Left colon (tissue), 2 donors: ENCODE measurements around the gene COG6. TPM values are rescaled to one million over a fixed set of nuclear protein-coding genes. Genes with fewer than 3 reads are reported as not detected.

Experiments used
- ATAC-seq: fragments of 200-7000 bp; cut with Tn5 transposase; one replicate; pipeline ENCODE4 v1.9.1; 2020; ENCODE audit warnings: mild to moderate bottlenecking, moderate library complexity
- DNase-seq, 2 donors: peaks; one replicate each; pipeline ENCODE4 v3.0.0-alpha.2; 2020
- intact Hi-C, 2 donors: fragments of 100-400 bp; cut with DNase I in 1 of 2; cut with micrococcal nuclease in 1 of 2; formaldehyde crosslinking; loops; one replicate each; pipeline versions ENCODE4 v1.11.2 to v1.14.0; 2022; cut with DNase I, micrococcal nuclease
- total RNA-seq, 2 donors: library from RNA; stranded (reverse); fragmentation: NEBNext Ultra II Directional; extraction: Animal tissue kit (Norgen Biotek cat#: 25700); gene quantifications; one replicate each; pipeline ENCODE4 v1.2.1, GENCODE V29; 2021
- donor health status: DM: no; HTN: no; CAD: no.
- donor health status: DM: yes; HTN: yes; CAD: no.

COG6 gene
- total RNA-seq, 2 donors from 2014 or later: 36.3 to 37.6 TPM

GRCh38 chr13:39760521-39760920 is 105.1 kb downstream of the COG6 start:
- ATAC-seq (no peak), DNase-seq (no peak)
- intact Hi-C loops: no loop called here

DNA sequence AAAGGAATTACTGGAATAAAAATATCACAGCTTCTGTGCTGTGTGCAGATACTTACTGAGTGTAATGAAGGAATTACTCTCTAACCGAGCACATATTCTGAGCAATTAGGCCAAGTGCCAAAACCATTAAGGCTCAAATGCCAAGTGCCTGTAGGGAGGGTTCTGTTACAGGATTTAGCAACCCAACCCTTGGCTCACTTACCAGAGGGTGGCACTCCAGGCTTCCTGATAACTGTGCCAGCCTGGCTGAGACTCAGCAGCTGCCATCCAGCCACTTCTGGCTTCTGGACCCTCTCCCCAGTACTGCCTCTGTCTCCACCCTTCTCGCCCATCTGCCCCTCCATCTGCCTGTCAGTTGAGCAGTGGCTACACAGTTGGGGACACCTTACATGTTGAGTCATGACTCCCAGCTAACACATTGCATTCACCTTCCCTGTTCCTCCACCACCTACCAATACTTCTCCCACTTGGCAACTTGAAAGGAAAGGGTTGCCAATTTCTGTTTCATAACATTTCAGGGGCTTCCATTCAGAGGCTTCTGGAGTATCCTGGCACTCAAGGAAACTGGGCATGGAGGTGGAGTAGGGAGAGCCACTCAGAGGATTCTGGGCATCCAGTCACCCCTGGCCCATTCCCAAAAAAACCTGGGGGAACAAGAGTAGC is 110.5 kb downstream of the COG6 start:
- intact Hi-C loops: no loop called here
- peak; percentile 66 for DNase-seq
- peak; percentile 92 for ATAC-seq

- intact Hi-C loops: no loop called here
- DNase-seq (no peak), ATAC-seq (no peak)
Observed at GRCh38 chr13:39766464-39767158, 111.1 kb downstream of the COG6 start.

- DNase-seq (peak; percentile 43), ATAC-seq (peak; percentile 84)
- intact Hi-C loops: no loop called here
Observed at GRCh38 chr13:39767791-39768517, 112.5 kb downstream of the COG6 start.

DNA sequence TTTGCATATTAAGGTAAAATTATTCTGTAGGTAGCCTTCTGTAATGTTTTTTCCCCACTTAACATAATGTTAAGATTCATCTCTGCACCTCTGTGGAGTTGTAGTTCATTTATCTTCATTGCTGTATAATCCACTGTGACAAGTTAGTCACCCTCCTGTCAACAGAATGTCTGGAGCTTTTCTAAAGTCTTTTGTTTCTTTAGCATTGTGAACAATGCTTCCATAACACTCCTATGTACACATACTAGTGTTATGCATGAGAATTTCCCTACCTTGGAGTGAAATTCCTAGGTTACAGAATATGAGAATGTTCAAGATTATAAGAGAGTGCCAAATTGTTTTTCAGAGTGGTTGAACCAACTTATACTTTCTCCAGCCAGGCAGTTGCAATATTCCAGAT is 113.5 kb downstream of the COG6 start:
- intact Hi-C loops: no loop called here
- no peak for DNase-seq
- no peak for ATAC-seq

- ATAC-seq (no peak), DNase-seq (no peak)
- intact Hi-C loops: no loop called here
Observed at GRCh38 chr13:39770221-39771090, 115.0 kb downstream of the COG6 start.

- DNase-seq (no peak), ATAC-seq (no peak)
- intact Hi-C loops: no loop called here
Observed at GRCh38 chr13:39773833-39774232, 118.4 kb downstream of the COG6 start.

DNA sequence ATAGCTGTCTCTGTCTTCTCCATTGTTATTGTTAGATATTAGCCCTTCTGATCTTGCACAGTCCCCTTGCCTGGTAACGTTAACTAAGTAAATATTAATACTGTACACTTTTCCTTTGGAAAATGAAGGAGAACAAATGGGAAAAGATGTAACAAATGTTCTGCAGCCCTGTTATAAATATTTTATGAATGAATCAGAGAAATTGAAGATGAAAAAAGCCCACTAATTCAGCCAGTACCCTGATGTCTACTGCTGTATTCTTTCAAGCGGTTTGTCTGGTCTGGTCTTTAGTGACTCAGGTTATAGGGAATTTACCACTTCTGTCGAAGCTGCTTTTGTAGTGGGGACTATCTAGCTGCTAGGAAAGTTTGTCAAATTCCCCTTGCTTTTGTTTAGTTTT is 121.0 kb downstream of the COG6 start:
- ATAC-seq (no peak), DNase-seq (no peak)
- intact Hi-C loops: no loop called here

GRCh38 chr13:39777021-39777420 is 121.6 kb downstream of the COG6 start:
- DNase-seq (no peak), ATAC-seq (no peak)
- intact Hi-C loops: no loop called here

GRCh38 chr13:39777527-39778061 is 122.1 kb downstream of the COG6 start:
- peak; percentile 49 for ATAC-seq
- intact Hi-C loops: no loop called here
- no peak for DNase-seq

GRCh38 chr13:39779337-39780265 is 124.1 kb downstream of the COG6 start:
- intact Hi-C loops: no loop called here
- ATAC-seq: no peak
- peak in 1 of 2 donors; percentile 15 for DNase-seq

DNA sequence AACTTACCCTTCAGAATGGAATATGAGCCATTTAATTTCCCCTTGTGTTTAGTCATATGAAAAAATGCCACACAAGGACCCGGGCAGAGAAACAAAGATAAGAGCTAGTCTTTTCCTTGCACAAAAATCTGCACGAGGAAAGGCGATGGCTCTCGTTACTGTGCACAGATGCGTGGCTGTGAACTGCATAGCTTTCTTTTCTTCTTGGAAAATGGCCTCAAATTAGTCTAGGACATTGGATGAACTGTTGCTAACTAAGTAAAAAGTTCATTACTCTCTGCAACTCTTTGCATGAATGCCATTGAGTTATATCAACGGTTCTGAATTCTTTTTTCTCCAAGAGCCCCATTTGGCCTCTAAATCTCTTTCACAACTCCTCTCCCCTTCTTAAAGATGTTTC is 125.2 kb downstream of the COG6 start:
- intact Hi-C loops: no loop called here
- no peak for ATAC-seq
- DNase-seq: no peak

DNA sequence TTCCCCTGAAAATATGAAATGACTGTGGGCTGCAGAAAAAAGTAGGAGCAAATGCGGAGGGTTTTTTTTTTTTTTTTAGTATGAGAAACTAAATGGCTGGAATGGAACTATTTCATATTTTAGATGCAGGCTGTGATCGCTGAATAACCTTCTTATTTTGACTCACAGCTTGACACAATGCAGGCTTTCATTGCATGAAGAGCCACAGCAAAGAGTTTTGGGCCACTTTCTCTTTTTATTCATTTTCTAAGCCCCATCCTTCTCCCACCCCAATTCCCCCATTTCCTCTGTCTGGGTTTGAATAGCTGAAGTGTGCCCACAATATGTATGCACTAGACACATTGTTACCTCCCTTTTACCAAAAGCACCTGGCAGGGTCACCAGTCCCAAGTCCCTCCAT is 125.9 kb downstream of the COG6 start:
- intact Hi-C loops: no loop called here

GRCh38 chr13:39783051-39783450 is 127.6 kb downstream of the COG6 start:
- DNase-seq: no peak
- intact Hi-C loops: no loop called here
- no peak for ATAC-seq

More for the DNA sequence above, 125.9 kb downstream of the COG6 start:
- DNase-seq (no peak), ATAC-seq (no peak)

DNA sequence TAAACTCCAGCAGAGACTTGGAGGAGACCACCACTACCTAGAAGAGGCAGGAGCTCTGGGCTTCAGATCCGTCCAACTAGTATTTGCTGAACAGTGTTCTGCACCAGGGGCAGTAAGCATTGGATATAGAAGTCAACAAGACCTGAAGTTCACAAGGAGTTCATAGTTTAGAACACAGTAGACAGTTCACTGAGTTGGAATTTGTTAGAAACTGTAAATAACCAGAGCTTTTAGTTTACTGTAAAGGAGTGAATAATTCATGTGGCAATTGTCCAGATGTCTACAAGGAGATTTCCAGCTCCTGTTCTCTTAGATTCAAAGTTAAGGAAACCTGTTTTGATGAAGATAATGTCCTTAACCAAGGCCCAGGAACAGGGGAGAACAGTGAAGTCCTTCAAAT is 128.9 kb downstream of the COG6 start:
- ATAC-seq (no peak), DNase-seq (no peak)
- intact Hi-C loops: no loop called here

GRCh38 chr13:39786091-39786490 is 130.6 kb downstream of the COG6 start:
- no peak for DNase-seq
- intact Hi-C loops: no loop called here
- no peak for ATAC-seq

- intact Hi-C loops: no loop called here
- DNase-seq: no peak
- no peak for ATAC-seq
Observed at GRCh38 chr13:39787086-39787487, 131.6 kb downstream of the COG6 start.

- intact Hi-C loops: no loop called here
- DNase-seq: no peak
- no peak for ATAC-seq
Observed at GRCh38 chr13:39788102-39788501, 132.6 kb downstream of the COG6 start.
